Stimulated activated CD8-positive, alpha-beta memory T cell treated with anti-CD3 and anti-CD28 coated beads, Interleukin-12 subunit alpha, Interleukin-12 subunit beta, amount 100 ng/mL, for 4 hours (primary cell): ENCODE measurements around the gene SMYD3.
"Not testable (repeated sequence)": the region's sequence is repeated elsewhere in the genome, so short reads cannot be mapped to it uniquely, and the experiment has no call there.

Experiments
- DNase-seq: peaks from one replicate; pipeline ENCODE4 v3.0.0-alpha.2; 2020; ENCODE audit warnings: low read depth

The SMYD3 gene

GRCh38 chr1:246024118-246024517, 483.0 kb downstream of the SMYD3 start:
- DNase-seq = not testable (repeated sequence)

DNA sequence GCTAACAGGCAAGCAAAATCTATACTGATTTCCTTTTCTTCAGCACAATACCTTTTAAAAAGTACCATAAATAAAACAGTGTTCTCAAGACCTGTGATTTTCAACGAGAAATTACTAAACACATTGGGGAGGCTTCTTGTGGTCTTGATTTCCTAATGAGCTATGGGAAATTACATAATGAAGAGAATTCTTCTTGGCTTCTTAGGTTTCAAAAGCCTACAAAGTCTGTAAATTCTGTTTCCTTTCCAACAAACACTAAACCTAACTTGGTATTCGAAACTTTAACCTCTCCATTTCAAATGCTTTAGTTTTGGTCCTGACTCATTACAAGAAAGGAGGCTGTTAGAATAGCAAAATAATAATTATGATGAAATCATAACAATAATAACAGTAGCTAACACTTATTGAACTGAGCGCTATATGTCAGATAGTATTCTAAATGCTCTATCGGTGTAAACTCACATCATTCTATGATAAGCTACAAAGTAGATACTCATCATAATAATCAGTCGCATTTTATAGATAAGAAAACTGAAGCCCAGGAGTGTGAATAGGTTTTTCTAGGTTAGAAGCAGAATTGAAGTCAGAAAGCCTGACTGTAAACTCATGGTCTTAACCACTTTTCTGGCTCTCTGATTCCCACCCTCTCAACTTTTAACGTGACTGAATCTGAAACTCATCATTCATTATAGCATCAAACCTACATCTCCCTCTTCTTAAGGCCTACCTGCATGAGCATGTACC, 486.7 kb downstream of the SMYD3 start:
- no peak for DNase-seq

- DNase-seq = no peak
Observed at GRCh38 chr1:246018146-246018545, 488.9 kb downstream of the SMYD3 start.

- DNase-seq = no peak
Observed at GRCh38 chr1:246012341-246012740, 494.7 kb downstream of the SMYD3 start.

GRCh38 chr1:246010386-246010785, 496.7 kb downstream of the SMYD3 start:
- no peak for DNase-seq

- no peak for DNase-seq
Observed at GRCh38 chr1:246008363-246008831, 498.7 kb downstream of the SMYD3 start.

GRCh38 chr1:246005067-246005466, 502.0 kb downstream of the SMYD3 start:
- DNase-seq = no peak

DNA sequence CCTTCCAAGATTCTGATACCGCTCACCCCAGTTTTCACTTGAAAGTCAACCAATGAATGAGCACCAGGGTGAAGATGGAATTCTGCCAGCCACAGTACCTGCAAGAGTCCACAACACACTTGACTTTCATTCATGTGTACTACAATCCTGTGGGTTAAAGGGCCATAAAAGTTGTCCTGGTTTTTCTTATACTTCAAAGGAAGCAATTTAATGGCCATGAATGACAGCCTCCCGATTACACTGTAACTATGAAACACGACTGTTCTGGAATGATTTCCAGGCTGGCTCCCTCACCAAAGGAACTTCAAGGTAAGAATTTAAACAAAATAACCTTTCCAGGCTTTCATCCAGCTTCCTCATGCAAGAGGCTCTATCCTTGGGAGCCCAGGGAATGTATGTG, 502.8 kb downstream of the SMYD3 start:
- DNase-seq = no peak

- no peak for DNase-seq
Observed at GRCh38 chr1:246003442-246003730, 503.7 kb downstream of the SMYD3 start.

- peak; percentile 54 for DNase-seq
Observed at GRCh38 chr1:246002725-246003441, 504.2 kb downstream of the SMYD3 start.

DNA sequence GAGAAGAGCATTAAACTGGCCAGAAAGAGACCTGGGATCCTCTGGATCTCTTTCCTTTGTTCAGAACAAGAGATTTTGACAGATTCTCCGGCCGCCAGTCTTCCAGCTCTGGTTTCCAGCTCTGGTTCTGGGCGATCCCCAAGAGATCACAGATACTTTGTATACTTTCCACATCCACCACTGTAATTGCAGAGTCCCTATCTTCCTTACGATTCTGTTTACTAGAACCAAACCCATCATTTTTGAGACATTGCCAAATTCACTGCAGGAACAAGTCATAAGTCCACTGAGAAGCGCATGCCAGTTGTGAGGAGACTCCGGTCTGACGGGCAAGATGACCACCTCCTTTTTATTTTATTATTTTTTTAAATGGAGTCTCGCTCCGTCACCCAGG, 505.2 kb downstream of the SMYD3 start:
- no peak for DNase-seq

DNA sequence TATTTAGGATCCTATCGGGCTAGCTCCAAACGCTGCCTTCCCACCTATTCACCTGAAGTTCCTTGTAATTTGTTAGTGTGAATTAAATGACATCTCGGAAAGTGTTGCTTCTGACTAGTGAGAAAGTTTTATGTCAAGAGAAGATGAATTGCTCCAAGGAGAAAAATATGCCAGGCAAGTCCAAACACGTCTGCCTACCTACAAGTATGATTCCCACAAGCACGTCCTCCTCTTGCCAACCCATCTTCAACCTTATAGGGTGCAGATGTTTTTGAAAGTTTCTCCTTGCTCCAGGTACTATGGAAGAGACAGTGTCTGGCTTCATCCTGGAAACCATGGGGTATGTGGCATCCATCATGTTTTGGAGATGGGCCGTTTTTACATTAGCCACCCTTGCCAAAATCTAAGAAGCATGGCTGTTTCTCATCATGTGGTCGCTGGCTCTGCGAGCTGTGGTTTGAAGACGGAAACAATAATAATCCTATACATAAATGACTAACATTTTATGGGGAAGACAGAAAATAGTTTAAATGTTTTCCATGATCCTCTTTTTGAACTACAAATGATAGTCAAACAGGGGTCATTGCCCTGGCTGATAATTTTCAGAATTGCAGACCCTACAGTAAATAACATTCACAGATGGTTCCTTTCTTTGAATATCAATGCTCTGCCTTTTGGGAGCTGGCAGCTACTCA, 505.8 kb downstream of the SMYD3 start:
- DNase-seq = no peak

DNA sequence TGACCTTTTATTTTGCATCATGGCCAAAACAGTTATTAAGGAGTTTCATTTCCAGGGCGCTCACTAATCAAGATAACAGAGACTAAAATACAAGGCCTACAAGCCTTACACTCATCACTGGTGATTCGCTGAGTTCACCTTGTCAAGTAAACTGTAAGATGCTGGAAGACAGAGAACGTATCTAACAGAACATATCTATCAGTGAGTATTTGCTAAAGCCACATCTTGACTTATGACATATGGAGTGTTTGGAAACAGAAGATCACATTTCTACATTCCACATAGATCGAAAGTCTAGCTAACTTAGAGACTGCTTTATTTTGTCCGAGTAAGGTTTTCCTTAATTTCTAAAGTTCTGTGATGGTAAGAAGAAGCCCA, 506.5 kb downstream of the SMYD3 start:
- DNase-seq = no peak

- no peak for DNase-seq
Observed at GRCh38 chr1:245999697-246000637, 507.1 kb downstream of the SMYD3 start.

GRCh38 chr1:245997471-245998258, 509.4 kb downstream of the SMYD3 start:
- no peak for DNase-seq

- no peak for DNase-seq
Observed at GRCh38 chr1:245996811-245997210, 510.3 kb downstream of the SMYD3 start.

DNA sequence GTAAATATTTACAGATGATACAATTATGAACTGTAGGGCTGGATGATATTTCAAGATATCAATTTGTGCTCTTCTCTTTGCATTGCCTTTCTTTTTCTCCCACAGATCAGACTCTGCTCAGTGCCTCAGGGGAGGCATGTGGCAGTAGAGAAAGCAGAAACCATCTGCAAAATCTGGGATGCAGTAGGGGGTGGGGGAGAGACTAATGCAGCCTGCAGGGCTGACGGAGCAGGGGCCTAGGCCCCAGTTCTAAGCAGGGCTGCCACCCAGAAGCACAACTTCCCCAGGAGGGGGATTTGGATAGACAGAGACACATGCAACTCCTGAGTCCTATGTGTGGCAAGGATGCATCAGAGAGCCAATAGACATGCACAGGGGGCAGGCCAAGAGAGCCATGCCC, 511.6 kb downstream of the SMYD3 start:
- no peak for DNase-seq

GRCh38 chr1:245991266-245991665, 515.8 kb downstream of the SMYD3 start:
- no peak for DNase-seq

DNA sequence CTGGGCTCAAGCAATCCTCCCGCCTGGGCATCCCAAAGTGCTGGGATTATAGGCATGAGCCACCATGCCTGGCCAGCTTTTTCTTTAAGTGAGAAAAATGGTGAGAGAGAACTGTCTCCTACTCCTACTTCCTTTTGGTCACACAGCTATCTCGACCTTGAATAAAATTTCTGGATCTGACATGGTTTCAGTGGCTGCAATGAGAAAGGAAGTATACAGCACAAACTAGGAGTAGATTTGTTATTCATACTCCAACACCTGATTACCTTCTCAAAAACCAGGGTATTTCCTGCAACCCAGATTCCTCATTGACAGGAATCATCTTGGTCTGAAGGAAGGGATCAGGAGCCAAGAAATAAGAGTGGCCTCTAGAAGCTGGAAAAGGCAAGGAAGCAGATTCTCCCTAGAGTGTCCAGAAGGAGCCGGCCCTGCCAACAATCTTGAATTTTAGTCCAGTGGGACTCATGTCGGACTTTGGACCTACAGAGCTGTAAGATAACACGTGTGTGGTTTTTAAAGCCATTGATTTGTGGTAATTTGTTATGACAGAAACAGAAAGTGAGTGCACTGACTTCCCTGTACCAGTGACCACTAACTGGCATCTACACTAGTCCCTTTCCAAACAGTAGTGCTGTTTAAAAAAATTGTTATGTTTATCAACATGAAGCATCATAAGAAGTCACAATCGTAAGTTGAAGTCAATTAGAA, 516.6 kb downstream of the SMYD3 start:
- no peak for DNase-seq

GRCh38 chr1:245988393-245989078, 518.5 kb downstream of the SMYD3 start:
- DNase-seq = no peak
